ENCODE results near the gene WWOX. TPM values are rescaled to one million over a fixed set of nuclear protein-coding genes. Genes with fewer than 3 reads are reported as not detected.

The WWOX gene
- total RNA-seq, 1 experiment from 2014 or later, result 15.6 TPM

DNA sequence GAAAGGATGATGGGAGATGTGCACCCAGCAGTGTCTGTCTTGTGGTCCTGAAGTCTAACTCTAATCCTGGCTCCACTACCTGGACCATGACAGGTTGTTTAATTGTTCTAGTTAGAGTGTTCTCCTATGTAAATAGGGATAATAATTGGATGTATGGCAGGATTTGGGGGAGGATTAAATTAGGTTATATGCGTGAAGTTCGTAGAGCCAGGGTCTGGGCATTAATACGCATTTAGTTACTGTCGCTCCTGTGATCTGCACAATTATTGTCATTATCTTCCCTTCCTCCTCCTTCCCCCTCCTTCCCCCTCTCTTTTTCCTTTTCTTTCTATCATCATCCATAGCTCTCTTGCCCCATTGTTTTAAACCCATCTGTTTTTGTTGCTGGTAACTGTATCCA is 210.3 kb downstream of the WWOX start:
- no peak overlapping the region for H3K23ac ChIP-seq (ENCODE audit: insufficient read length, low read depth, low read length)
- no peak overlapping the region for H3K9ac ChIP-seq (ENCODE audit: extremely low read depth, insufficient read length, low read length)
- H3K4me2 ChIP-seq (ENCODE audit: insufficient read depth, insufficient read length, low read length), result no peak overlapping the region
- H3K4me1 Mint-ChIP-seq, result peaks cover 56 to 59% of the 10 kb centered on the region in 2 experiments
- H3K27me3 Mint-ChIP-seq (ENCODE audit: low read depth), result no peaks in the 10 kb centered on the region
- no peak overlapping the region for H2BK15ac ChIP-seq (ENCODE audit: low read depth, low read length)
- H2AFZ ChIP-seq (ENCODE audit: low read length), result no peak overlapping the region
- no peak for DNase-seq
- no peak overlapping the region for H2BK12ac ChIP-seq (ENCODE audit: insufficient read length, low read depth, low read length)
- no peak overlapping the region for H2BK5ac ChIP-seq (ENCODE audit: insufficient read length, low read length)
- peaks cover 11% of the 10 kb centered on the region; the same call in 1 of the 2 replicates for H3K4me1 ChIP-seq (ENCODE audit: insufficient read depth, low read length)
- H3K36me3 Mint-ChIP-seq (ENCODE audit: insufficient read depth in 1 of 3, low read depth in 3 of 3), result no peaks in the 10 kb centered on the region; a peak in 1 of 7 replicates
- H3K23me2 ChIP-seq (ENCODE audit: insufficient read length, low read depth, low read length, poor library complexity, severe bottlenecking), result no peaks in the 10 kb centered on the region
- no peaks in the 10 kb centered on the region for H3K27me3 ChIP-seq (ENCODE audit: insufficient read depth, low read length)
- H3K18ac ChIP-seq (ENCODE audit: insufficient read length, low read depth, low read length), result no peak overlapping the region
- no peak overlapping the region for H4K91ac ChIP-seq (ENCODE audit: insufficient read length, low read depth, low read length)
- H2BK20ac ChIP-seq (ENCODE audit: low read depth, low read length, poor library complexity, severe bottlenecking), result no peak overlapping the region
- no peak overlapping the region; a peak in 1 of 7 replicates for H3K27ac Mint-ChIP-seq
- H3K56ac ChIP-seq (ENCODE audit: insufficient read length, low read depth, low read length), result no peak overlapping the region
- H2BK120ac ChIP-seq (ENCODE audit: low read depth, low read length, poor library complexity, severe bottlenecking), result no peak overlapping the region
- no peaks in the 10 kb centered on the region for H3K79me2 ChIP-seq (ENCODE audit: insufficient read depth, low read length)
- H3K9me3 ChIP-seq (ENCODE audit: control insufficient read depth, low read depth, low read length), result no peaks in the 10 kb centered on the region
- no peak overlapping the region for H3K4me3 Mint-ChIP-seq
- no peak overlapping the region for H2AK5ac ChIP-seq (ENCODE audit: insufficient read length, low read length)
- H3K14ac ChIP-seq (ENCODE audit: insufficient read depth, low read length), result no peak overlapping the region
- no peak overlapping the region for H4K8ac ChIP-seq (replicated peaks; ENCODE audit: insufficient read length, low read depth, low read length)
- no peak overlapping the region for H4K5ac ChIP-seq (ENCODE audit: insufficient read length, low read depth, low read length)
- no peaks in the 10 kb centered on the region for H3K9me3 Mint-ChIP-seq
- no peaks in the 10 kb centered on the region for H3K79me1 ChIP-seq (ENCODE audit: insufficient read depth, low read depth, low read length, poor library complexity, severe bottlenecking)
- H3K27ac ChIP-seq (ENCODE audit: insufficient read length, low read depth, low read length), result no peak overlapping the region
- 100% methylated on average over 1 of the region's 4 CpGs for WGBS (ENCODE audit: extremely low coverage, insufficient read length, low lambda C conversion rate)
- TF ChIP-seq, protein P1, sequence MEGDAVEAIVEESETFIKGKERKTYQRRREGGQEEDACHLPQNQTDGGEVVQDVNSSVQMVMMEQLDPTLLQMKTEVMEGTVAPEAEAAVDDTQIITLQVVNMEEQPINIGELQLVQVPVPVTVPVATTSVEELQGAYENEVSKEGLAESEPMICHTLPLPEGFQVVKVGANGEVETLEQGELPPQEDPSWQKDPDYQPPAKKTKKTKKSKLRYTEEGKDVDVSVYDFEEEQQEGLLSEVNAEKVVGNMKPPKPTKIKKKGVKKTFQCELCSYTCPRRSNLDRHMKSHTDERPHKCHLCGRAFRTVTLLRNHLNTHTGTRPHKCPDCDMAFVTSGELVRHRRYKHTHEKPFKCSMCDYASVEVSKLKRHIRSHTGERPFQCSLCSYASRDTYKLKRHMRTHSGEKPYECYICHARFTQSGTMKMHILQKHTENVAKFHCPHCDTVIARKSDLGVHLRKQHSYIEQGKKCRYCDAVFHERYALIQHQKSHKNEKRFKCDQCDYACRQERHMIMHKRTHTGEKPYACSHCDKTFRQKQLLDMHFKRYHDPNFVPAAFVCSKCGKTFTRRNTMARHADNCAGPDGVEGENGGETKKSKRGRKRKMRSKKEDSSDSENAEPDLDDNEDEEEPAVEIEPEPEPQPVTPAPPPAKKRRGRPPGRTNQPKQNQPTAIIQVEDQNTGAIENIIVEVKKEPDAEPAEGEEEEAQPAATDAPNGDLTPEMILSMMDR (conservative IDR thresholded peaks at IDR 0.05), result no peak
- no peak overlapping the region for H3K4ac ChIP-seq (ENCODE audit: low read depth, low read length)
- H3T11ph ChIP-seq (ENCODE audit: low read length), result no peak overlapping the region
- H4K20me1 ChIP-seq (ENCODE audit: control insufficient read depth, insufficient read depth, insufficient read length), result no peaks in the 10 kb centered on the region
